ENCODE data around the gene DSCAML1. TPM values are rescaled to one million over a fixed set of nuclear protein-coding genes. Genes with fewer than 3 reads are reported as not detected.
A peak's percentile ranks its signal among the peaks of the same experiment; 100 is the strongest.

Gene DSCAML1
- total RNA-seq, 1 donor from 2014 or later = 1.3 TPM

DNA sequence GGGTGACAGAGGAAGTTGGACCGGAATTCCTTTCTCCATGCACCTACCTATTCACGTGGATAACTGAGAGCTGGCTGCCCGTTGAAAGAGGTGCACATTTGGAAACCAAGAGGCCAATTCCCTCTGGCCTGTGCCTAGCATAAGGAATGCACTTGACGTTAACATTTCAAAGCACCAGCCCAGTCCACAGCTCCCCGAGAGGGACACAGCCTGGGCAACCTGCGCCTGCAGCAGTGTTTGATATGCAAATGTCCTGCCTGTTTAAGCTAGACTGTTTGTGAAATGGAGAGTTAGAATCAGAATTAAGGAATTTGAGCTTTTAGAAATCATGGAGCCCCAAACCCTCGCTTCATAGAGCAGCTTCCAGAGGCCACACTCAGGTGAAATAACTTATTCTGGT lies 126.1 kb downstream of the DSCAML1 start:
- no peaks in the 10 kb centered on the region for H3K9me3 ChIP-seq
- H3K27me3 ChIP-seq = no peaks in the 10 kb centered on the region
- no peak overlapping the region for H3K27ac ChIP-seq
- ATAC-seq = peak; percentile 70
- intact Hi-C loops (cut with DNase I) = no loop called here
- no peak overlapping the region for H3K4me3 ChIP-seq
- H3K4me1 ChIP-seq = no peaks in the 10 kb centered on the region
- TF ChIP-seq, protein P1, sequence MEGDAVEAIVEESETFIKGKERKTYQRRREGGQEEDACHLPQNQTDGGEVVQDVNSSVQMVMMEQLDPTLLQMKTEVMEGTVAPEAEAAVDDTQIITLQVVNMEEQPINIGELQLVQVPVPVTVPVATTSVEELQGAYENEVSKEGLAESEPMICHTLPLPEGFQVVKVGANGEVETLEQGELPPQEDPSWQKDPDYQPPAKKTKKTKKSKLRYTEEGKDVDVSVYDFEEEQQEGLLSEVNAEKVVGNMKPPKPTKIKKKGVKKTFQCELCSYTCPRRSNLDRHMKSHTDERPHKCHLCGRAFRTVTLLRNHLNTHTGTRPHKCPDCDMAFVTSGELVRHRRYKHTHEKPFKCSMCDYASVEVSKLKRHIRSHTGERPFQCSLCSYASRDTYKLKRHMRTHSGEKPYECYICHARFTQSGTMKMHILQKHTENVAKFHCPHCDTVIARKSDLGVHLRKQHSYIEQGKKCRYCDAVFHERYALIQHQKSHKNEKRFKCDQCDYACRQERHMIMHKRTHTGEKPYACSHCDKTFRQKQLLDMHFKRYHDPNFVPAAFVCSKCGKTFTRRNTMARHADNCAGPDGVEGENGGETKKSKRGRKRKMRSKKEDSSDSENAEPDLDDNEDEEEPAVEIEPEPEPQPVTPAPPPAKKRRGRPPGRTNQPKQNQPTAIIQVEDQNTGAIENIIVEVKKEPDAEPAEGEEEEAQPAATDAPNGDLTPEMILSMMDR (IDR thresholded peaks at IDR 0.05) = no peak
- DNase-seq = no peak
- no peaks in the 10 kb centered on the region for H3K36me3 ChIP-seq

DNA sequence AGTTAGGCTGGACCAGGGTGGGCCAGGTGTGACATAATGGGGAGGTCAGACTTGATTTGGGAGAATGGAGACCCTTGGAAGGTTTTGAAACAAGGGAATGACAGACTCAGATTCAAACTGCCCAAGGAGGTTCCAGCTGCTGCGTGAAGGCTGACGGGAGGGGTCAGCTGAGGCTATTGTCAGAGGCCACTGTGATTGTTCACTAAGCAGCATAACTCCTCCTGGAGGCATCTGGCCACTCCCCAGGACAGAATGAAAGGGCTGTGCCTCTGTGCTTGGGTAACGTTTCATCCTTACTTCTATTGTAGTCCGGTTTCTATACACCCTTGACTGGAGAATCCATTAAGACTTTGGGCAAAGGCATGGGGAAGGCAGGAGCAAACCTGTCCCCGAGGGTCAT lies 126.6 kb downstream of the DSCAML1 start:
- intact Hi-C loops (cut with DNase I) = no loop called here

DNA sequence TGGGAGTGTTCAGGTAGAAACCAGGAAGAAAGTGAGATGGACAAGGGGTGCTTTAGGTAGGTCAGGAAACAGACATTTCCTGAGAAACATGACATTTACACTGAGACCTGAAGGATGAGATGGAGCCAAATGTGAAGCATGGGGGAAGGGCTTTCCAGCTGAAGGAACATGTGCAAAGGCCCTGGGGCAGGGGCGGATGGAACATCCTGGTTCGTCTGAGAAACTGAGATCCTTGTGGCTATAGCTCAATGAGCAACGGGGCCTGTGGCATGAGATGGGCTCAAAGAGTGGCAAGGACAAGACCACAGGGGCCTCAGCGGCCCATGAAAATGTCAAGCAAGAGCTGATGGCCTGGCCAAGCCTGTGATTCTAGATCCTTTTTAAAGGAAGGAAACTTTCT lies 127.4 kb downstream of the DSCAML1 start:
- H3K9me3 ChIP-seq = no peaks in the 10 kb centered on the region
- DNase-seq (no peak), ATAC-seq (no peak)
- H3K27ac ChIP-seq = no peak overlapping the region
- no peaks in the 10 kb centered on the region for H3K27me3 ChIP-seq
- no peaks in the 10 kb centered on the region for H3K4me1 ChIP-seq
- intact Hi-C loops (cut with DNase I) = no loop called here
- no peaks in the 10 kb centered on the region for H3K36me3 ChIP-seq
- TF ChIP-seq, protein P1 (IDR thresholded peaks at IDR 0.05) = no peak
- no peak overlapping the region for H3K4me3 ChIP-seq

More for the DNA sequence above, 126.6 kb downstream of the DSCAML1 start:
- no peaks in the 10 kb centered on the region for H3K4me1 ChIP-seq
- H3K27ac ChIP-seq = no peak overlapping the region
- ATAC-seq (no peak), DNase-seq (no peak)
- H3K27me3 ChIP-seq = no peaks in the 10 kb centered on the region
- TF ChIP-seq, protein P1 (IDR thresholded peaks at IDR 0.05) = no peak
- no peaks in the 10 kb centered on the region for H3K36me3 ChIP-seq
- no peaks in the 10 kb centered on the region for H3K9me3 ChIP-seq
- H3K4me3 ChIP-seq = no peak overlapping the region

DNA sequence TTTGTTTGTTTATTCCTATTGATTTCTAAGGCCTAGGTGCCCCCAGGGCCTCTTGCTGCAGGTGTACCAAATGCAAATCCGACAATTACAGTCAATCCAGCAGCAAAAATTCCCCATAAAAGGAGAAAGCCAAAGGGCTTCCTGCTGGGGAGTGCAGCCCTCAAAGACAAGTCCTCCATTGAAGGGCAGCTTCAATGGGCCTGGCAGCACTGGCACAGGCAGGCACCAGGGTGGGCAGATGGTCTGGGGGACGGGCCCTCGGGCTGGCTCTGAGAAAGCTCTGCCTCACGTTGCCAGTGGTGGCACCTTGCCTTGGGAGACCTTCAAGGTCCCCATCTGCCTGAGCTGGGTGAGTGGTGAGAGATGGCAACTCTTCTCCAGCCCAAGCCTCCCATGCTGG lies 128.0 kb downstream of the DSCAML1 start:
- intact Hi-C loops (cut with DNase I) = no loop called here
- no peaks in the 10 kb centered on the region for H3K4me1 ChIP-seq

DNA sequence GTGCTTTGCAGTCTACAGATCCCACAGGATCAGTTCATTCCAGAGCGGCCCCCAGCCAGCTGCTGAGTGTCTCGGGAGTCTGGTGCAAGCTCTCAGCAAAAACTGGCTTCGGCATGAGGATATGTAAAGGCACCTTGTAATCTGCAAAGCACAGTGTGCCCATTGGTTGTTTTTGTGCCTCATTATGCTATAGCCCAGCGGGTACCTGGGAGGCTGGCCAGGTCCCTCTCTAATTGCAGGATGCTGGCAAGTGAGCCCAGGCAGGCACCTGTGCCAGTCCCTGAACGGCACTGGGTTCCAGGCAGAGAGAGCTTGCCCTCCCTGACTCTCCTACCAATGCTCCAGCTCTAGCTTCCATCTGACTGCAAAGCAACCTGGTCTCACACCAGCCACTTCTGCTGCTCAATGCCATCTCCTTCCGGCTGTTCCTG lies 128.7 kb downstream of the DSCAML1 start:
- Histone ChIP-seq H3K9me3 (no peaks in the 10 kb centered on the region), H3K4me1 (no peaks in the 10 kb centered on the region), H3K36me3 (no peaks in the 10 kb centered on the region), H3K27me3 (no peaks in the 10 kb centered on the region), H3K27ac (no peak overlapping the region), H3K4me3 (no peak overlapping the region)
- TF ChIP-seq, protein P1 (IDR thresholded peaks at IDR 0.05) = no peak
- no peak for ATAC-seq
- DNase-seq = no peak
- intact Hi-C loops (cut with DNase I) = no loop called here

More for the DNA sequence above, 128.0 kb downstream of the DSCAML1 start:
- Histone ChIP-seq H3K9me3 (no peaks in the 10 kb centered on the region), H3K36me3 (no peaks in the 10 kb centered on the region), H3K27ac (no peak overlapping the region), H3K27me3 (no peaks in the 10 kb centered on the region), H3K4me3 (no peak overlapping the region)
- TF ChIP-seq, protein P1 (IDR thresholded peaks at IDR 0.05) = no peak
- ATAC-seq = no peak
- DNase-seq = no peak

DNA sequence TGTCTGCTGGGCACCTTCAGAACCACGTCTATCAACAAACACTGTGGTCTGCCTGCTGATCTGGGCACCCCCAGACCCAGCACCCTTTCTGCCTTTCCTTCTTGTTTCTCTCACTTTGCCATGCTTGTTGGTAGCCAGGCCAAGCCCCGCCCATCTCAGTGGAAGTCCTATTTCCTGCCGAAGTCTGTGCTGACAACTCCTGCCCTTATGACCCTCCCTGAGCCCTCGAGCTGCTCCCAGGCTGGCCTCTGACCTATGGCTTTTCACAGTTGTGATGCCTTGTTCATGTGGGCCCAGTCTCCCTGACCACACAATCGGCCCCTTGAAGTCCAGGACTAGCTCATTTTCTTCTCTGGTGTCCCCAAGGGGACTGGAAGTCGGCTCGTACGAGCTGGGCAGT lies 132.1 kb downstream of the DSCAML1 start:
- TF ChIP-seq, protein P1 (IDR thresholded peaks at IDR 0.05) = no peak
- no peaks in the 10 kb centered on the region for H3K9me3 ChIP-seq
- ATAC-seq (no peak), DNase-seq (no peak)
- no peaks in the 10 kb centered on the region for H3K36me3 ChIP-seq
- H3K4me1 ChIP-seq = no peaks in the 10 kb centered on the region
- H3K4me3 ChIP-seq = no peak overlapping the region
- intact Hi-C loops (cut with DNase I) = no loop called here
- H3K27me3 ChIP-seq = no peaks in the 10 kb centered on the region
- no peak overlapping the region for H3K27ac ChIP-seq
